Ammon's horn (tissue), 1 donor: ENCODE results near the gene KCNIP1.

Experiments
- DNase-seq: peaks from one replicate; pipeline ENCODE4 v3.0.0-alpha.2; 2016; ENCODE audit warnings: low spot score

KCNIP1 gene

GRCh38 chr5:170783498-170784247 is 279.9 kb downstream of the KCNIP1 start, which contains the start of gene GABRP:
Gene GABRP (plus strand): TSS chr5:170783725. CDS start chr5:170788616, 4,891 bp downstream.
- DNase-seq: no peak

- DNase-seq: no peak
Measured at GRCh38 chr5:170785416-170785815, 281.6 kb downstream of the KCNIP1 start.
